Measurements from ENCODE around the gene GSK3A.

The GSK3A gene

DNA sequence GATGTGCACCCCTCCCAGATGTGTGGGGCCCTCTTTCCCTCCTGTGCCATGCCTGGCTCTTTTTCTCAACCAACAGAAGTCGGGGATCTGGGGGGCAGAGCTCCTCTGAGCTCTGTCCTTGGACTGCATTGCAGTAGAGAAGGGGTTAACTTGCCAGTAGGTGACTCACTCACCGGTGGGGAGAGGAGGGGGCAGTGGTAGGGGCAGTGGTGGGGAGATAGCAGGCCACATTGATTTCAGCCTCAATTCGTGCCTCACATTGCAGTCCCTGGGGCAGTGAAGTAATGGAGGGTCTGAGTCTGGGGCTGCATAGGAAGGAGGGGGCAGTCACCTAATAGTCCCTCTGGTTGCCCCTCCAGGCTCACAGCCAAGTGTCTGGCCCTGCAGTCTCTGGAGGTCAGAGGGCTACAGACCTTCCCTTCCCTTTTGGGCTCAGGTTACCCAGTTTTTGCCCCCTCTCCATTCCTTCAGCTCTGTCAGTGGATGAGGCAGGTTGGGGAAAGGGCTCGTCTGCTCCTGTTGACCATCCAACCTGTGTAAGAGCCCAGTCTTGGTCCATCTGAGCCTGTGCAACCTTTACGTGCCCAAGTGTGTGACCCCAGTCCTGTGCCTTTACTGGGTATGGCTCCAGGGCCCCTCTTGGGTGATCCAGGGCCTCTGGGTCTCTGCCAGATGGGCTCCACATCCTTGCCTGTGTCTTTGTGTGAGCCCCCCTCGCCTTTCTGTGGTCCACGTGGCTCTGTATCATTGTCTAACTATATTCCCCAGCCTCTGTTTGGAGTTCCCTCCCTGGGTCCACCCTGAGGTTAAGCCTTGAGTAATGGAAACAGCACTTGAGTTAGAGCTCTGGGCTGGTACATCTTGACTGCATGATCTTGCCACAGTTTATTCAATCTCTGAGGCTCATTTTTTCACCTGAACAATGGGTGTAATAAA is 39.7 kb upstream of the GSK3A start:
- peak overlapping the region; percentile 73 for H3K4me3 ChIP-seq (ENCODE audit: low read length)
- DNase-seq (ENCODE audit: low read depth, low spot score) = no peak

DNA sequence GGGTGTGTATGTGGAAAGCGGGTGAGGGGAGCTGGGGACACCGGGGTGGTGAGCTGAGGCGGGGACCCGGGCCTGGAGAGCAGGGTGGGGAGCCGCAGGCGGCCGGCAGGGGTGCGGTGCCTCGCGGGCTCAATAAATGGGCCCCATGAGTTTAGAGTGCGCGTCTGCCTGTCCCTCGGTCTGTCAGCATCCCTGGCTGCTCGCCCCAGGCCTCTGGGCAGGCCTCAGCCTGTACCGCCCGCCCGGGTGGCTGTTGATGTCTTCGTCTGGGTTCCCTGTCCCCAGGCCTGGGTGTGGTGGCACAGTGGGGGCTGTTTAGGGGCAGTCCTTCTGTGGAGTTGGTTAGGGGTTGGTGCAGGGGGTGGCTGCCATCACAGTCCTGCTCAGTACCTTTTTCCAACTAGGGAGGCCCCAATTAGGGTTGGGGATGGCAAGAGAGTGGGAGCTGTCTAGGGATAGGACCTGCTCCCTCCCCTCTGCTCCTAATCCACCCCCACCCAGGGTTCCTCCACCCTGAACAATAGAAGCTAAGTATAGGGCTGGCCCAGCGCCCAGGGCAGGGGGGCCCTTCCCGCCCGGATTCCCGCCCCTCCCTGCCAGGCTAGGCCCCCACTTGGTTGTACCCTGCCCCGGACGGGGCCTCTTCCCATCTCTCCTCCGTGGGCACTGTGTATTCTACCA is 38.9 kb upstream of the GSK3A start:
- no peak for DNase-seq (ENCODE audit: low read depth, low spot score)
- H3K4me3 ChIP-seq (ENCODE audit: low read length) = peak overlapping the region; percentile 73

DNA sequence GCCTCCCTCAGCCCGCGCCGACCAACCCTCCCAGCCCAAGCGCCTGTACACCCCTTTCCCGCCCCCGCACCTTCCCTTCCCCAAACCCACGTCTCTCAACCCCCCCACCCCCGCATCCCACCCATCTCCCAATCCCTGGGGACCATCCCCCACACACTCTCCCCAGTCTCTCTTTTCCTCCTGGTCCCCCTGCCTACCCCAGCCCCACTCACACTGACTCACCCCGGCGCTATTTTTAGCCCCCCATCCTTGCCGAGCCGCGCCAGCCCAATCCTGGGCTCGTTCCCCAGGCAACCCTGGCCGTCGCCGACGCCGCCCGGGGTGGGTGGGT is 38.4 kb upstream of the GSK3A start:
- peak overlapping the region; percentile 73 for H3K4me3 ChIP-seq (ENCODE audit: low read length)
- no peak for DNase-seq (ENCODE audit: low read depth, low spot score)

DNA sequence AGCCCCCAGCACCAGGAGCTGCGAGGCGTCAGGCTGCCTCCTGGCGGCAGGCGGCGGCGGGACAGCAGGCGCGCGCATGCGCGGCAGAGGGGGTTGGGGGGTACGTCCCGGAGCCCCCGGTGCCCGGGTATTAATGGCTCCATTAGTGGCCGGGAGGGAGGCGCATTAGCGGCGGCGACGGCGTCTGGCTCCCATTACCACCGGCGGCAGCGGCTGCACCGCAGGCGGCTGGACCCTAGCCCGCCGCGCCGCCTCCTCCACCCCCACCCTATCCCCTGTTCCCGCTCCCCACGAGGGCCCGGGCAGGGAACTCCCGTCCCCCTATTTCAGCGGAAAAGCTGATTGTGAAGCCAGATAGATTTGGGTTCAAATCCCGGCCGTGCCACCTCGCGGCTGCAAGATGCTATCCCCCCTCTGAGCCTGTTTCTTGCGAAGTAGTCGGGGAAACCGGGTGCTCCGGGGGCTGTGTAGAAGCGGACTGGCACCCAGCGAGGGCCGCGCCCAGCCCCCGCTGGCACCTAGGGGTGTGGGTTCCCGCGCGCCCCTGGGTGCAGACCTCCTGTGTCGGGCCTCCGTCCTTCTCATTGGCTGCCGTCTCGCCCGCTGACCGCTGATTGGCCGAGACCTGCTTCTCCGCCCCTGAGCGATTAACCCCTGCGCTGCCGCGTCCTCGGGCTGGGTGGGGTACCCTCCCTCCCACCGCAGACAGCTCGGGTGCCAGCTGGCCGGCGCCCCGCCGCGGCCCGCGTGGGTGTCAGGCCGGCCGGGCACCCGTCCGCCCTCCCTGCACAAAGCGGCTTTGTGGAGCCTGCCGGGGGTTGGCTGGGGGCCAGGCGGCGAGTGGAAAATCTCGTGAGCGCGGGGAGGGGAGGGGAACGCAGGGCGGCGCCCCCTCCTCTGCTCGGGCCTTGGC is 37.8 kb upstream of the GSK3A start:
- H3K4me3 ChIP-seq (ENCODE audit: low read length) = peak overlapping the region; percentile 73
- peak; percentile 92 for DNase-seq (ENCODE audit: low read depth, low spot score)

DNA sequence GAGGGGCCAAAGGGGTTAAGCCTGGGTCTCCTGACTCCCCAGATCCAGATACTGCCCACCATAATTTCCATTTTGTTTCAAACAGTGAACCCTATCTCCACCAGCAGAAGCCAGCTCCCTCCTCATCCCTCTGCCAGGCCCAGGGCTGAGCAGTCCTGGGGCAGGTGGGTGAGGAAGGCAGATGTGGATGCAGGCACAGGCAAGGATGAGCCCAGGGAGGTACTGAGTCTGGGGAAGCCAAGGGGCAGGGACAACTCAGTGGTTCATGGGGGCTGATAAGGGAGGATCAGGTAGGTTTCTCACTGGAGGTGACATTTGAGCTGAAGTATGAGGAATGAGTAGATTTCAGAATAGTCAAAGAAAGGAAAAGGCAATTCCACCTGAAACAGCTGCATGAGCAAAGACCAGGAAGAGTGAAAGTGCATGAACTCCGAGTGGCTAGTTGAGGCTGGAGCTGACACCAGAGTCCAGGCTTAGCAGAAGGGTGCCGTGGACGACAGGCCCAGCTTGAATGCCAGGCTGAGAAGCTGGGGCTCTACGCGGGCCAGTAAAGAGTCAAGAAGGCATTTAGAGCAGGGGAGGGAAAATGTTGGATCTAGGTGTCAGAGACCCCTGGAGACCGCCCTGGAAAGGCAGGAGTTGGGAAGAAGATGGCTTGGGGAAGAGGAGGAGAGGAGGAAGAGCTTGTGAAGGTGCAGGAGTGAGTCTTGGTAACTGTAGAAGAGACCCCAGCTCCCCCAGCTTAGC is 36.9 kb upstream of the GSK3A start:
- H3K4me3 ChIP-seq (ENCODE audit: low read length) = peak overlapping the region; percentile 73
- no peak for DNase-seq (ENCODE audit: low read depth, low spot score)

DNA sequence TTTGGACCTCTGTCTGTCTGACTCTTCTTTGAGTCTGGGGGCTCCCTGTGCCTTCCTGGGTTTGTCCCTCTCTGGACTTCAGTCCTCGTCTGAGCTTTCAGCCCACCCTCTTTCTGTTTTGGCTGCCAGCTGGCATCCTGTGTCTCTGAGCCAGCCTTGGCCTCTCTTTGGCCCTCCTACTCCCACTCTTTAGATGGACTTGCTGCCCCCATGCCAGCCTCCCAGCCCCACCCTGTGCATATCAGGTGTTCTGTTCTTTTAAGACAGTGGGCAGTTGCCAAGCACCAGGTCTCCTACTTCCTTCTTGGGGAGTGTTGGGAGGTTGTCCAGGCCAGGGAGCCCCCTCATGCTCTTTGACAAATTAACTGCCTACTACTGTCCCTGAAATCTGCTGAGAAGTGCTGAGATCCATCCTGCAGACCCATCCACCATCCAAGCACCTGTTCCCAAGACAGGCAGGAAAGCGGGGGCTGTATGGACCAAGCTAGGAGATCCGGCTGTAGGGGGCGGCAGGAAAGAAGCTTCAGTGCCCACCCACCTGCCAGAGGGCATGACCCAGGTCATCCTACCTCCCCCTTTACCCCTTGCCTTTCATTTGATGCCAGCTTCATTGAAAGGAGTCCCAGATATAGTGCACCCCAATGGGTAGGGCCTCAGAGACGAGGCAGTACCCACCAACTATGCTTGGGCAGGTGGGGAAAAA is 36.2 kb upstream of the GSK3A start:
- H3K4me3 ChIP-seq (ENCODE audit: low read length) = no peak overlapping the region

DNA sequence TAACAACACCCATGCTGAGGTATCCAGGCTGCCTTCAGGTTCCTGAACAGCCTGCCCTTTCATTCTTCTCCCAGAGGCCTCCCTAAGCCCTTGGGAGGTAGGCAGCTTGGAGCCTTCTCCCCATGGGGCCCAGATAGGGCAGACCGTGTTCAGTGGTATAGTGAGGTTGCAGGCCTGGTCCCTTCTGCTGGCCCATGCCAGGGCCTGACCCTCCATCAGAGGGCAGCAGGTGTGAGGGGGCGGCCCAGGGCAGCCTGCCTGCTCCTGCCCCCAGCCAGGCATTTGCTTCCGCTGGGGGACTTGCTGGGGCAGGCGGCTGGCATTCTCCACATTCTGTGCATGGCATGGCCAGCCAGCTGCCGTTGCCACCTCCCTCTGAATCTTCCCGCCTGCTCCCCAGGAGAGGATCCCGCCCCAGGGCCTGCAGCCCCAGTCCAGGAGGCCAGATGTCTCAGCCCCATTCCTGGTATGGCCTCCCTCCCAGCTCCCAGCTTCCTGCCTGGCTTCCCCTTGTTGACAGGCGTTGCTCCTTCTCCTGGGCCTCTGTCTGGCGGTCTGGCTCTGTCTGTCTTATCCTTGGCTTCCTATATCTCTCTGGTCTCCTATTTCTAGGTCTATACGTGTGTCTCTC is 35.5 kb upstream of the GSK3A start:
- no peak for DNase-seq (ENCODE audit: low read depth, low spot score)
- H3K4me3 ChIP-seq (ENCODE audit: low read length) = no peak overlapping the region

More for the DNA sequence above, 36.2 kb upstream of the GSK3A start:
- no peak for DNase-seq (ENCODE audit: low read depth, low spot score)

DNA sequence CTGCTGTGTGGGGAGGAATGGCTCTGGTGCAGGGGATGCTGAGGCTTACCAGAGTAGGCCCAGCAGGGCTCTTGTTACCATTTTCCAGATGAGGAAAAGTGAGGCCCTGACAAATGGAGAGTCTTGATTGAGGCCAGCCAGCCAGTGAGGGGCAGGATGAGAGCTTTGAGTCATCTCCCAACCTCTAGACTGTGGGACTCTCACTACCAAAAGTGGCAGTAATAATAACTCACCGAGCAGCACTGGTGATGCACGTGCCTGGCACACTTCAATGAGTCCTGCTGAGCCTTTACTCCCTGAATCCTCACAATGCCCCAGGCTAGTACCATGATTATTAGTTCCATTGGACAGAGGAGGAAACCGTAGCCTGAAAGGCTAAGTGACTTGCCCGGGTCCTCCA is 34.4 kb upstream of the GSK3A start:
- no peak for DNase-seq (ENCODE audit: low read depth, low spot score)

DNA sequence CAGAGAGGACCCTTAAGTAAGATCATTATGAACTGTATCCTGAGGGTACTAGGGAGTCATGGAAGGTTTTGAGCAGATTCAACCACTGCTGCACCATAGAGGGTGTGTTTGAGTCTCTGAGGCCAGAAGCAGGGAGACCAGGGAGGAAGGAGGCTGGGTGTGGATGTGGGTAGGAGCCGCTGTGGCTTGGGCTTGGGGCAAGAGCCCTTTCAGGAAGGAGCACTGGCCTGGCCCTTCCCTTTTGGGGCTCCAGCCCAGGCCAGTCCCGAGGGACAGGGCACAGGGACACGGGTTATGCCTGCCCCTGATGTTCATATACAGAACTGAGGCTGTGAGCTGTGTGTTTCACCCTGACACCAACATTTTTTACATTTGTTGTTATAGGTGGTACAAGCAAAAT is 33.9 kb upstream of the GSK3A start:
- DNase-seq (ENCODE audit: low read depth, low spot score) = no peak
- no peak overlapping the region for H3K4me3 ChIP-seq (ENCODE audit: low read length)

More for the DNA sequence above, 34.4 kb upstream of the GSK3A start:
- H3K4me3 ChIP-seq (ENCODE audit: low read length) = no peak overlapping the region

DNA sequence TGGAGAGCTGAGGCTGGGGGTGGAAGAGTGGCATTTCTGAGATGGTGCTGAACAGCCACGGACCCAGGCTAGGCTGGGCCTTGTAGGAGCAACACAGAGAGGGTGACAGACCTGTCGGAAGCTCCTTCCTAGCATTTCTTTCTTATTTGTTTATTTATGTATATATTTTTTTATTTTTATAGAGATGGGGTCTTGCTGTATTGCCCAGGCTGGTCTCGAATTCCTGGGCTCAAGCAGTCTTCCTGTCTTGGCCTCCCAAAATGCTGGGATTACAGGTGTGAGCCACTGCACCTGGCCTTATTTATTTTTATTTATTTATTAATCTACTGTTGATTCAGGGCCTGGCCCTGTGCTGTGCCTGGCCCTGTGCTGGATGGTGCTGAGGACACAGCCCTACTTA is 33.1 kb upstream of the GSK3A start:
- DNase-seq (ENCODE audit: low read depth, low spot score) = no peak
- no peak overlapping the region for H3K4me3 ChIP-seq (ENCODE audit: low read length)

DNA sequence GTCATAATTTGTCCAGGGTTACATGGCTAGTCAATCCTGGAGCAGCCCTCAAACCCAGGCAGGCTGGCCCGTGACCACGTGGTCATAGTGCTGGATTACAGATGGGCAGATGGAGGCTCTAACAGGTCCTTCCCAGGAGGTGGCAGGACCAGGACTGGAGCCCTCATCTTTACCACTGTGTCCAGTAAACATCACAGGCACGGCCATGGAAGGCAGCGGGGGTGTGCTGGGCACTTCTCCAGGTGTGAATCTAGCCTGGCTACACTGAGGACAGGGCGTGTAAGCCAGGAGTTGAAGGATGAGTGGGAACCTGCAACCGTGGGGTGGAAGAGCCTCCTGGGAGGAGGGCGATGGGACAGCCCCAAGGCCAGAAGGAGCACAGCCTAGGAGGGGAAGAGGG is 32.7 kb upstream of the GSK3A start:
- no peak for DNase-seq (ENCODE audit: low read depth, low spot score)
- H3K4me3 ChIP-seq (ENCODE audit: low read length) = no peak overlapping the region

DNA sequence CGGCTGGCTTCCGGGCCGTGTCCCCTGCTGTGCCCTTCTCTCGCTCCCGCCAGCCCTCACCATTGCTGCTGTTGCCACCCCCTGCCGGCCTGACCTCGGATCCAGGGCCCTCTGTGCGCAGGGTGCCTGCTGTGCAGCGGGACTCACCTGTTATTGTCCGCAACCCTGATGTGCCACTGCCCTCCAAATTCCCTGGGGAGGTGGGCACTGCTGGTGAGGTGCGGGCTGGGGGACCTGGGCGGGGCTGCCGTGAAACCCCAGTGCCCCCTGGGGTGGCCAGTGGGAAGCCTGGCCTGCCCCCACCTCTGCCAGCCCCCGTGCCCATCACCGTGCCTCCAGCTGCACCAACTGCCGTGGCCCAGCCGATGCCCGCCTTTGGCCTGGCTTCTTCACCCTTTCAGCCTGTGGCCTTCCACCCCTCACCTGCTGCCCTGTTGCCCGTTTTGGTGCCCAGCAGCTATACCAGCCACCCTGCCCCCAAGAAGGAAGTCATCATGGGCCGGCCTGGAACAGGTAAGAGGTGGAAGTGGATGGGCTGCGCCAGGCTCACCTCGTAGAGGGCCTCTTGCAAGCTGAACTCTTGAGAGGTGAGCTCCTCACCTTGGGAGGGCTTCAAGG is 31.8 kb upstream of the GSK3A start:
- no peak overlapping the region for H3K4me3 ChIP-seq (ENCODE audit: low read length)
- DNase-seq (ENCODE audit: low read depth, low spot score) = no peak

DNA sequence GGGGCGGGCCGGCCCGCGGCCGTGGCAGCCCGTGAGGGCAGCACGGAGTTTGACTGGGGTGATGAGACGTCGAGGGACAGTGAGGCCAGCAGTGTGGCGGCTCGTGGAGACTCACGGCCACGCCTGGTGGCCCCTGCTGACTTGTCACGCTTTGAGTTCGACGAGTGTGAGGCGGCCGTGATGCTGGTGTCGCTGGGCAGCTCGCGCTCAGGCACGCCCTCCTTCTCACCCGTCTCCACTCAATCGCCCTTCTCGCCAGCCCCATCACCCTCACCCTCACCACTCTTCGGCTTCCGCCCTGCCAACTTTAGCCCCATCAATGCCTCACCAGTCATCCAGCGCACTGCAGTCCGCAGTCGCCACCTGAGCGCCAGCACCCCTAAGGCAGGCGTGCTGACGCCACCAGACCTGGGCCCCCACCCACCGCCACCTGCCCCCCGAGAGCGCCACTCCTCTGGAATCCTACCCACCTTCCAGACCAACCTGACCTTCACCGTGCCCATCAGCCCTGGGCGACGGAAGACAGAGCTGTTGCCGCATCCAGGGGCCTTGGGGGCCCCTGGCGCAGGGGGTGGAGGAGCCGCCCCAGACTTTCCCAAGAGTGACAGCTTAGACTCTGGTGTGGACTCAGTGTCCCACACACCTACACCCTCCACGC is 31.1 kb upstream of the GSK3A start:
- no peak for DNase-seq (ENCODE audit: low read depth, low spot score)
- no peak overlapping the region for H3K4me3 ChIP-seq (ENCODE audit: low read length)

DNA sequence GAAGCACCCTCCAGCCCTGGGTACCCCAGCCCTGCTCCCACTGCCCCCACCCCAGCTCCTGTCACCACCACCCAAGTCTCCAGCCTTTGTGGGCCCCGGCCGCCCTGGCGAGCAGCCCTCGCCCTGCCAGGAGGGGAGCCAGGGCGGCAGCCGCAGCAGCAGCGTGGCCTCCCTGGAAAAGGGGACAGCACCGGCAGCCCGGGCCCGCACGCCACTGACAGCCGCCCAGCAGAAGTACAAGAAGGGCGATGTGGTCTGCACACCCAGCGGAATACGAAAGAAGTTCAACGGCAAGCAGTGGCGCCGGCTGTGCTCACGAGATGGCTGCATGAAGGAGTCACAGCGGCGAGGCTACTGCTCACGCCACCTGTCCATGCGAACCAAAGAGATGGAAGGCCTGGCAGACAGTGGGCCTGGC is 30.6 kb upstream of the GSK3A start:
- H3K4me3 ChIP-seq (ENCODE audit: low read length) = no peak overlapping the region
- DNase-seq (ENCODE audit: low read depth, low spot score) = no peak

DNA sequence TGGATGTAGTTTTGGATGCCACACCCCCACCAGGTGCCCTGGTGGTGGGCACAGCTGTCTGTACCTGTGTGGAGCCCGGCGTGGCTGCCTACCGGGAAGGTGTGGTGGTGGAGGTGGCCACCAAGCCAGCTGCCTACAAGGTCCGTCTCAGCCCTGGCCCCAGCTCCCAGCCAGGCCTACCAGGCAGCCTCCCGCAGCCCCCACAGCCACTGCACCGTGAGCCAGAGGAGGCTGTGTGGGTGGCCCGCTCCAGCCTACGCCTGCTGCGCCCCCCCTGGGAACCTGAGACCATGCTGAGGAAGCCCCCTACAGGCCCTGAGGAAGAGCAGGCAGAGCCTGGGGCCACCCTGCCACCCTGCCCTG is 30.1 kb upstream of the GSK3A start:
- H3K4me3 ChIP-seq (ENCODE audit: low read length) = no peak overlapping the region
- no peak for DNase-seq (ENCODE audit: low read depth, low spot score)

DNA sequence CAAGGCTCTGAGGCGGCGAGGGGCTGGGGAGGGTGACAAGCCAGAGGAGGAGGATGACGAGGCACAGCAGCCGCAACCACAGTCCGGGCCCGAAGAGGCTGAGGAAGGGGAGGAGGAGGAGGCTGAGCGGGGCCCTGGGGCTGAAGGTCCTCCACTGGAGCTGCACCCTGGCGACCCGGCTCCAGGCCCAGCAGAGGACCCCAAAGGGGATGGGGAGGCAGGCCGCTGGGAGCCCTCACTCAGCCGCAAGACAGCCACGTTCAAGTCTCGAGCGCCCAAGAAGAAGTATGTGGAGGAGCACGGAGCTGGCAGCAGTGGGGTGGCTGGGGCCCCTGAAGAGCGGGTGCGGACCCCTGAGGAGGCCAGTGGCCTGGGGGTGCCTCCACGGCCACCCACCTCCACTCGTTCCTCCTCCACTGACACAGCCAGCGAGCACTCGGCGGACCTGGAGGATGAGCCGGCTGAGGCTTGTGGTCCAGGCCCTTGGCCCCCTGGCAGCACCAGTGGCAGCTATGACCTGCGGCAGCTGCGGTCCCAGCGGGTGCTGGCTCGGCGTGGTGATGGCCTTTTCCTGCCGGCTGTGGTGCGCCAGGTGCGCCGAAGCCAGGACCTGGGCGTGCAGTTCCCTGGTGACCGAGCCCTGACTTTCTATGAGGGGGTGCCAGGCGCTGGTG is 29.6 kb upstream of the GSK3A start:
- DNase-seq (ENCODE audit: low read depth, low spot score) = no peak
- H3K4me3 ChIP-seq (ENCODE audit: low read length) = no peak overlapping the region

DNA sequence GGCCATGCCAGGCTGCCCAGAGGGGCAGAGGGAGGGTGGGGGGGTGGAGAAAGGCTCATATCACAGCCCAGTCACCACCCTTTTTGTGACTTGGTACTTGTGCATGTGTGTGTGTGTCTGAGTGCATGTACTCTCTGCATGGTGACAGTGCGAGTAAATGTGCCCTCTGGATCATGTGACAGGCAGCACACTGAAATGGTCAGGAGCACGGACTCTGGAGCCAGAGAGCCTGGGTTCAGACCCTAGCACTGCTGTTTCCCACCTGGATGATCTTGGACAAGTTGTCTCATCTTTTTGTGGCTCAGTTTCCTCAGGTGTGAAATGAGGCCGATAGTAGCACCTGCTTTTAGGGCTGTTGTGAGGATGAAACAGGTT is 28.6 kb upstream of the GSK3A start:
- DNase-seq (ENCODE audit: low read depth, low spot score) = no peak
- peak overlapping the region; percentile 53 for H3K4me3 ChIP-seq (ENCODE audit: low read length)

Measured in Jurkat, Clone E6-1 (cell line).